ENCODE data around the gene IQSEC1. TPM values are rescaled to one million over a fixed set of nuclear protein-coding genes. Genes with fewer than 3 reads are reported as not detected.
A peak's percentile ranks its signal among the peaks of the same experiment; 100 is the strongest.

The IQSEC1 gene
- total RNA-seq, 2 donors from 2014 or later: 58.2 to 94.2 TPM

DNA sequence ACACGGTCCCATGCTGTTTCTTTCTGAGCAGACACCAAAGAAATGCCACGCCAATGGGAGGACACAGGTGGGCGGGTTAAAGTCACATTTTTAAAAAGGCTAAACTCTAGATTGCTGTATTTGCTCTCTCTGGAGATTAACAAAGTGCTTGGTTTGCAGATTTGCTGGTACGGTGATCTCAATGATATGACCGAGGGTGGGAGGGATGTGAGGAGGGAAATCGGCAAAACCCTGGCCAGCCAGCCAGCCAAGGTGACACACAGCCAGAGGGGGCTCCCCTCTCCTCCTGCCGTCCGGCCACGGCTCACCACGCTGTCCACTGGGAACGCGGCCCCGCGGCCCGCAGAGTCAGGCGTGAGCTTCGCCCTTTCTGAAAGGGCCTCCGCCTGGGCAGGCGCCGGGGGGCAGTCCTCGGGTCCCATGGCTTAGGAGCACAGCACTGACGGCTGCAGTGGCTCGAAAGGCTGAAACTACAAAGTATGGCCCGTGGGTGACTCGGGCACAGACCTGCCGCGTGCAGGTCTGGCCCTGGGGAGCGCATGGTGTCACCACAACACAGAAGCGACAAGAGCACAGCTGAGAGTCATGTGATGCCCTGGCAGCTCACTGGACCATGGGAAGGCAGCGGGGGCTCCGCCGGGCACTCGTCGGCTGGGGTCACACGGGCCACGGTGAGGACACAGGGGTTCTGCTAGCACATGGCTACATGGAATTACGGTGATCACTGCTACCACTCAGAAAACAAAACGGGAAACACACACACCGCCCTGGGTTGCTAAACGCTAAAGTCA is 174.1 kb downstream of the IQSEC1 start:
- H3K4me1 ChIP-seq (replicated peaks): no peaks in the 10 kb centered on the region
- H3K4me3 ChIP-seq: no peak overlapping the region
- H3K27ac ChIP-seq: no peak overlapping the region
- no peak for DNase-seq (ENCODE audit: low spot score)
- peaks cover 0 to 24% of the 10 kb centered on the region in 2 donors for H3K36me3 ChIP-seq
- intact Hi-C loops (cut with DNase I): loop anchor here (5.0 kb wide), 1 partner anchor 83 kb away; no protein-coding TSS in a partner anchor
- no peaks in the 10 kb centered on the region for H3K27me3 ChIP-seq (replicated peaks; ENCODE audit: insufficient read depth)
- TF ChIP-seq POLR2A (IDR thresholded peaks at IDR 0.05) (no peak), POLR2AphosphoS5 (IDR thresholded peaks at IDR 0.05) (no peak)
- TF ChIP-seq, protein P1, sequence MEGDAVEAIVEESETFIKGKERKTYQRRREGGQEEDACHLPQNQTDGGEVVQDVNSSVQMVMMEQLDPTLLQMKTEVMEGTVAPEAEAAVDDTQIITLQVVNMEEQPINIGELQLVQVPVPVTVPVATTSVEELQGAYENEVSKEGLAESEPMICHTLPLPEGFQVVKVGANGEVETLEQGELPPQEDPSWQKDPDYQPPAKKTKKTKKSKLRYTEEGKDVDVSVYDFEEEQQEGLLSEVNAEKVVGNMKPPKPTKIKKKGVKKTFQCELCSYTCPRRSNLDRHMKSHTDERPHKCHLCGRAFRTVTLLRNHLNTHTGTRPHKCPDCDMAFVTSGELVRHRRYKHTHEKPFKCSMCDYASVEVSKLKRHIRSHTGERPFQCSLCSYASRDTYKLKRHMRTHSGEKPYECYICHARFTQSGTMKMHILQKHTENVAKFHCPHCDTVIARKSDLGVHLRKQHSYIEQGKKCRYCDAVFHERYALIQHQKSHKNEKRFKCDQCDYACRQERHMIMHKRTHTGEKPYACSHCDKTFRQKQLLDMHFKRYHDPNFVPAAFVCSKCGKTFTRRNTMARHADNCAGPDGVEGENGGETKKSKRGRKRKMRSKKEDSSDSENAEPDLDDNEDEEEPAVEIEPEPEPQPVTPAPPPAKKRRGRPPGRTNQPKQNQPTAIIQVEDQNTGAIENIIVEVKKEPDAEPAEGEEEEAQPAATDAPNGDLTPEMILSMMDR (IDR thresholded peaks at IDR 0.05): no peak
- WGBS: 92% methylated on average over 40 of the region's 40 CpGs
- H3K9me3 ChIP-seq: no peaks in the 10 kb centered on the region

DNA sequence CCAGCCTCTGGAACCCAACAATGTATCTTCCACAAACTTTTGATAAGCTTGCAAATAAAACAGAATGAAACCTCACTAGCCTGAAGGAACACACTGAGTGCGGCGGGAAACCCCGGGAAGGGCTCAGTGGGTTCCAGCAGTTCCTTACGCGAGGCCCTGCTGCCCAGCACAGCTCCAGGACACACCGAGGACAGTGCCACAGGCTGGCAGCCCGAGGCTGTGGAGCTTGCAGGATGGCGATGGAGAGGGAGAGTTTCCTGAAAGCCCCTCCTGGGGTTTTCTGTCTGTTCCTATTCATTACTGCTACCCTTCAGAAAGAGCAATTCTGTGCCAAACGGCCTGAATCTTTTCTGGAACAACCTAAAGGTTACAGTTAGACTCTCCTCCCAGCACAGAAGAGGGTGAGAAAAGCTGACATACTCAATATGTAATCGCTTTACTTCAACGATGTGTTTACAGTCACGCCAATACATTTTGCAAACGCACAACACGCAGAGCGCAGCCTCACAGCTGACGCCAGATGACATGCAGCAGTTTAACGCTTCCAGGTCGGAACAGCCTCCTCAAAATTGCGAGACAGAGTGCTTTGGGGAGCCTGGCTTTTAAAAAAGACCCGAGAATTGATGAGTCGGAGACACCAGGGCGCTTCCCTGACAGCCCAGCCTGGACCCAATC is 174.8 kb downstream of the IQSEC1 start:
- H3K36me3 ChIP-seq: peaks cover 0 to 19% of the 10 kb centered on the region in 2 donors

DNA sequence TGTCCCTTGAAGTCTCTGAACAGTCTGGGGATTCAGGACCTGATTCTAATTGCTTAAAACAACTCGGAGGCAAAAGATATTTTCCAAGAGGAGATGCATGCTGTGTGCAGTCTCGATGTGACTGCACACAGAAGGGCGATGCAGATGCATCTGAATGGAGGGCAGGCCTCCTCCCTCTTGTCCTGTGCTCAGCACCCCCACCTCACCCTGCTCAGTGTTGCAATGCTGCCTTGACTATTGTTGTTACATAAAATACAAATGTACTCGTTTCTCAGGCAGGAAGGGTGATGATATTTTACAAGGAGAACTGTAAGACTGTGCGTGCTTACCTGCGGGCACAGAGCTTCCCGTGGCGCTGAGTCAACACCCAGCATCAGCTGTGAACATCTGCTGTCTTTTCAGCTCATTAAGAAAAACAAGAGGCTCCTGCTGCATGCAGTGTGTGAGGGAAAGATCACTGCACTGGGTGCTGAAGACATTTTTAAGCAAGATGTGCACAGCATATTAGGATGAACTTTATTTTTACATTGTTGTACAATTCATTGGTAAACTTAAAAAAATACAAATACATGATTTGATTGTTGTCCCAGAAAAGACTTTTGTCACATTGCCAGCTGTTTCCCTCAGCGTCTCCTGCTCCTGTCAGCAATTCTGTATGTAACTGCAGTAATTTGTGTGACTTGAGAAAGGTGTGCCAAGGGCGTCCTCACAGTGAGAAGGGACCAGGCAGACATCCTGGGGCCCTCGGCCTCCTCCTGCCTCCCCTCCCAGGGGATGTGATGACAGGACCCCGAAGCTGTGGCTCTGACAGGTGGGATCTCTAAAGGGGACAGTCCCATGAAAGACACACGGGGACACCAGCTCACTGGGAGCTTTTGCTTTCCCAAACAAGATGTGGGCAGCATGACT is 175.6 kb downstream of the IQSEC1 start:
- Histone ChIP-seq H3K27ac (no peak overlapping the region), H3K4me3 (no peak overlapping the region), H3K36me3 (peaks cover 0 to 11% of the 10 kb centered on the region in 2 donors), H3K27me3 (replicated peaks; ENCODE audit: insufficient read depth) (no peaks in the 10 kb centered on the region), H3K9me3 (no peaks in the 10 kb centered on the region), H3K4me1 (replicated peaks) (no peaks in the 10 kb centered on the region)
- intact Hi-C loops (cut with DNase I): loop anchor here (5.0 kb wide), 1 partner anchor 85 kb away; no protein-coding TSS in a partner anchor
- peak; percentile 24 for DNase-seq (ENCODE audit: low spot score)
- no peak for TF ChIP-seq POLR2AphosphoS5 (IDR thresholded peaks at IDR 0.05)
- TF ChIP-seq, protein P1 (IDR thresholded peaks at IDR 0.05): no peak
- 38% methylated on average over 13 of the region's 13 CpGs for WGBS

More for the DNA sequence above, 174.8 kb downstream of the IQSEC1 start:
- Histone ChIP-seq H3K4me1 (replicated peaks) (no peaks in the 10 kb centered on the region), H3K9me3 (no peaks in the 10 kb centered on the region), H3K27me3 (replicated peaks; ENCODE audit: insufficient read depth) (no peaks in the 10 kb centered on the region), H3K4me3 (no peak overlapping the region), H3K27ac (no peak overlapping the region)
- DNase-seq (ENCODE audit: low spot score): no peak
- TF ChIP-seq, protein P1 (IDR thresholded peaks at IDR 0.05): no peak
- no peak for TF ChIP-seq POLR2AphosphoS5 (IDR thresholded peaks at IDR 0.05)
- no peak for TF ChIP-seq POLR2A (IDR thresholded peaks at IDR 0.05)
- intact Hi-C loops (cut with DNase I): loop anchor here (5.0 kb wide), 1 partner anchor 84 kb away; no protein-coding TSS in a partner anchor
- 84% methylated on average over 22 of the region's 22 CpGs for WGBS

DNA sequence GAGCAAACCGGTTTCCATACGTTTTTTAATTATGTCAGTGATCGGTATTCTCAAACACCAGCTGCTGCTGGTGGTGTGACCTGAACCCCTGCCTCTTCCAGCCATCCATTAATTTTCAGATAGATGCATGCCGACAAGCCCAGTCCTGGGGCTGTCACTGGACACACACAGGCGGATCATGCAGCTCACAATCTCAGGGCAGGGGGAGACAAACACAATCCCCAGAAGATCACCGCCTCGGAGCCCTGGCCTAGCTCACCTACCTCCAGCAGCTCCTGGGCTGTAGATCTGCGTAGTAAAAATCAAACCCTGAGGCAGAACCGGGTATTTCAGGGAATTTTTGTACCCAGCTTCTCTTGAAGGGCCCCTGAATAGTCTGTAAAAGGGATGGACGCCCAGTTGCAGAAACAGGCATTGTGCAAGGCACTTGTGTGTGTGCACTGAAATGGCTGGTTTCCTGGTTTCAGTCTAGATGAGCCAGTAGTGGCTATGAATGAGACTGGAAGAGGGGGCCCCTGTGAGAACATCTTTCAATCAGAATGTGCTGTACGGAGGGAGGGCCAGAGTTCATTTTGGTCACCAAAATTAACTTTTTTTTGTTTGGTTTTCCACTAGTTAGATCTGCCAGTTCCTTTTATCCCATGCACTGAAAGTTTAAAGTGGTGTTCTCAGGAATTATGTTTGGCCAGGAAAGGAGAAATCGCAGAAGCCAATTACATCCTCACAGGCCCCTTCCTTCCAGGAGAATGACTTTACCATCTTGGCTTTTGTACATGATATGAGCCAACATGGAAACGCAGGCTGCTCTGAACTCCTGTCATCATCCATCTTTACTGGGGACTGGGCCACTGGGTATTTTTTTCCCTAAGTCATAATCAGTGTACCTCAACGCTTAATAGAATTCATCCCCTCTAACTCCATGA is 176.9 kb downstream of the IQSEC1 start:
- no peak for DNase-seq (ENCODE audit: low spot score)
- H3K4me3 ChIP-seq: no peak overlapping the region
- H3K27ac ChIP-seq: no peak overlapping the region
- intact Hi-C loops (cut with DNase I): loop anchor here (5.0 kb wide), 1 partner anchor 86 kb away; no protein-coding TSS in a partner anchor
- H3K36me3 ChIP-seq: peaks cover 0 to 8% of the 10 kb centered on the region in 2 donors
- WGBS: 55% methylated on average over 14 of the region's 14 CpGs
- H3K4me1 ChIP-seq (replicated peaks): no peaks in the 10 kb centered on the region
- H3K27me3 ChIP-seq (replicated peaks; ENCODE audit: insufficient read depth): no peaks in the 10 kb centered on the region
- no peak for TF ChIP-seq POLR2AphosphoS5 (IDR thresholded peaks at IDR 0.05)
- TF ChIP-seq, protein P1 (IDR thresholded peaks at IDR 0.05): no peak
- no peaks in the 10 kb centered on the region for H3K9me3 ChIP-seq

All from prostate gland (tissue), 2 donors.